ENCODE data around the gene MAP2K6.

DNA sequence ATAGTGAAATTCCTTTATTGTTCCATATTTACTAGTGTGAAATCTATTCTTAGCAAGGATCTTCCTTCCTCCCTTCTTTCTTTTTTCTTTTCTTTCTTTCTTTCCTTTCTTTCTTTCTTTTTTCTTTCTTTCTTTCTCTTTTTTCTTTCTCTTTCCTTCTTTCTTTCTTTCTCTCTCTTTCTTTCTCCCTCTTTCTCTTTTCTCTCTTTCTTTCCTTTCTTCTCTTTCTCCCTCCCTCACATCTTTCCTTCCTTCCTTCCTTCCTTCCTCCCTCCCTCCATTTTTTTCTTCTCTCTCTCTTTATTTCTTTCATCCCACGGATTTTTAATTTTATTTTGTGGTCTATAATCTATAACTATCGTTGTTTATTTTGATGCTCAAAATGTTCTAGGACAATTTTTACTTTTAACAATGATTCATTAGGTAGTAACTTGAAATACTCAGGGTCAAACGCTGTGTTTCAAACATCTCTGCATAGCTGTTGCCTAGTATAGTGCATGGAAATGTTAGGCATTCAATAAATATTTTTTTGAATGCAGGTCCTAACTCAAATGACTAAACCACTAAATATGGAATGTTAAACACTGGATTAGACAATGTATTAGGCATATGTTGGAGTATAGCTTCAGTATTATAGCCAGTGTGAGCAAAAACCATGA, 178.3 kb downstream of the MAP2K6 start:
- TF ChIP-seq POLR2AphosphoS5 (IDR thresholded peaks at IDR 0.05) (no peak), POLR2A (IDR thresholded peaks at IDR 0.05) (no peak)
